Endodermal cell (in vitro differentiated cells): ENCODE data around the gene CEP170. TPM values are rescaled to one million over a fixed set of nuclear protein-coding genes. Genes with fewer than 3 reads are reported as not detected.

ENCODE experiments used
- DNase-seq: peaks from one replicate; pipeline ENCODE4 v3.0.0-alpha.2; 2017
- H3K27ac ChIP-seq: 2 replicates; pipeline ENCODE4 v1.5.1; 2013; ENCODE audit warnings: mild to moderate bottlenecking, low read depth, low read length, moderate library complexity
- H3K27me3 ChIP-seq: 2 replicates; pipeline ENCODE4 v1.6.1; 2013; ENCODE audit warnings: mild to moderate bottlenecking, low read length, moderate library complexity; ENCODE audit not compliant: insufficient read depth, control insufficient read depth, poor library complexity, severe bottlenecking
- H3K36me3 ChIP-seq: 2 replicates; pipeline ENCODE4 v1.7.0; 2013; ENCODE audit warnings: mild to moderate bottlenecking, low read length, moderate library complexity; ENCODE audit not compliant: control insufficient read depth, insufficient read depth
- H3K4me1 ChIP-seq: one replicate; pipeline ENCODE4 v1.7.0; 2013; ENCODE audit warnings: low read length; ENCODE audit not compliant: control insufficient read depth, insufficient read depth
- H3K4me3 ChIP-seq: 2 replicates; pipeline ENCODE4 v1.5.1; 2013; ENCODE audit warnings: mild to moderate bottlenecking, low read length, moderate library complexity
- H3K9ac ChIP-seq: 2 replicates; pipeline ENCODE4 v1.6.1; 2013; ENCODE audit warnings: mild to moderate bottlenecking, low read length, moderate library complexity; ENCODE audit not compliant: poor library complexity, severe bottlenecking; ENCODE audit errors: extremely low read depth
- H3K9me3 ChIP-seq: 2 replicates; pipeline ENCODE4 v1.6.1; 2013; ENCODE audit warnings: mild to moderate bottlenecking, low read length, moderate library complexity; ENCODE audit not compliant: control insufficient read depth
- H3K27ac Mint-ChIP-seq: 2 replicates; pipeline ENCODE4 v1.8.0; 2020; ENCODE audit warnings: mixed read lengths
- H3K27me3 Mint-ChIP-seq: 2 replicates; pipeline ENCODE4 v1.8.0; 2021; ENCODE audit warnings: mild to moderate bottlenecking, mixed read lengths; ENCODE audit not compliant: insufficient read depth
- H3K36me3 Mint-ChIP-seq: 2 replicates; pipeline ENCODE4 v1.8.0; 2020; ENCODE audit warnings: low read depth, mixed read lengths
- H3K4me1 Mint-ChIP-seq: 2 replicates; pipeline ENCODE4 v1.8.0; 2020; ENCODE audit warnings: mixed read lengths
- H3K4me3 Mint-ChIP-seq: 2 replicates; pipeline ENCODE4 v1.8.0; 2020; ENCODE audit warnings: mild to moderate bottlenecking, moderate library complexity, mixed read lengths
- H3K9me3 Mint-ChIP-seq: 2 replicates; pipeline ENCODE4 v1.8.0; 2020; ENCODE audit warnings: mild to moderate bottlenecking, mixed read lengths
- CTCF ChIP-seq: fragments of 200-600 bp; sonication (generic); conservative IDR thresholded peaks from 2 replicates; pipeline ENCODE4 v1.5.0; 2021; ENCODE audit warnings: antibody characterized with exemption, mild to moderate bottlenecking
- WGBS, 2 experiments: methylation state at CpG; one replicate each; pipeline versions ENCODE4 v1.1.5 to v1.1.7; 2013; ENCODE audit warnings: missing lambda C conversion rate in 2 of 2, mixed read lengths in 1 of 2; ENCODE audit not compliant: insufficient coverage in 1 of 2, insufficient read length in 1 of 2; 5-methylcytosine and 5-hydroxymethylcytosine counted together
- total RNA-seq, 2 donors: library from RNA; stranded (reverse); fragmentation: NEBNext Ultra II Directional in 1 of 2; extraction: Animal tissue kit (Norgen Biotek cat#: 25700) in 1 of 2; gene quantifications; 2 replicates in 1 of 2; 3 replicates in 1 of 2; pipeline ENCODE4 v1.2.1, GENCODE V29; 2021

The CEP170 gene
- total RNA-seq, 2 donors from 2014 or later = 85.7 to 99.8 TPM

- peaks cover 49% of the 10 kb centered on the region for H3K36me3 Mint-ChIP-seq
- no peaks in the 10 kb centered on the region for H3K27me3 Mint-ChIP-seq
- no peak for TF ChIP-seq CTCF
- 90 to 97% methylated on average over 2 of the region's 2 CpGs for WGBS, 2 experiments
- DNase-seq = no peak
- H3K4me1 ChIP-seq = no peaks in the 10 kb centered on the region
- no peak overlapping the region for H3K4me3 ChIP-seq
- H3K4me1 Mint-ChIP-seq = no peaks in the 10 kb centered on the region
- no peaks in the 10 kb centered on the region for H3K27me3 ChIP-seq
- H3K9me3 ChIP-seq = peaks cover 39% of the 10 kb centered on the region
- H3K9me3 Mint-ChIP-seq = peaks cover 34% of the 10 kb centered on the region
- no peak overlapping the region for H3K27ac ChIP-seq
- H3K27ac Mint-ChIP-seq = no peak overlapping the region
- H3K36me3 ChIP-seq = peaks cover 51% of the 10 kb centered on the region
- H3K9ac ChIP-seq = no peak overlapping the region
- no peak overlapping the region for H3K4me3 Mint-ChIP-seq
These were observed 27.5 kb downstream of the CEP170 start for GRCh38 chr1:243227622-243228021.

GRCh38 chr1:243218059-243218458 lies 37.0 kb downstream of the CEP170 start:
- Mint-ChIP-seq H3K4me3 (no peak overlapping the region), H3K36me3 (peaks cover 79% of the 10 kb centered on the region), H3K9me3 (peaks cover 20% of the 10 kb centered on the region), H3K27me3 (no peaks in the 10 kb centered on the region), H3K4me1 (peaks cover 6% of the 10 kb centered on the region), H3K27ac (no peak overlapping the region)
- H3K36me3 ChIP-seq = peaks cover 70% of the 10 kb centered on the region
- no peak for TF ChIP-seq CTCF
- H3K4me1 ChIP-seq = no peaks in the 10 kb centered on the region
- H3K9ac ChIP-seq = no peak overlapping the region
- no peak overlapping the region for H3K27ac ChIP-seq
- H3K4me3 ChIP-seq = no peak overlapping the region
- no peaks in the 10 kb centered on the region for H3K27me3 ChIP-seq
- DNase-seq = no peak
- H3K9me3 ChIP-seq = peaks cover 19% of the 10 kb centered on the region

GRCh38 chr1:243217349-243217748 lies 37.7 kb downstream of the CEP170 start:
- no peak overlapping the region for H3K4me3 Mint-ChIP-seq
- H3K27ac ChIP-seq = no peak overlapping the region
- 100% methylated on average over 2 of the region's 2 CpGs; no CpG with 5 or more reads in 1 of the 2 experiments for WGBS, 2 experiments

More at GRCh38 chr1:243217349-243217748, 37.7 kb downstream of the CEP170 start:
- H3K9me3 Mint-ChIP-seq = peaks cover 20% of the 10 kb centered on the region
- H3K36me3 ChIP-seq = peaks cover 70% of the 10 kb centered on the region
- no peaks in the 10 kb centered on the region for H3K27me3 Mint-ChIP-seq
- peaks cover 73% of the 10 kb centered on the region for H3K36me3 Mint-ChIP-seq
- H3K4me3 ChIP-seq = no peak overlapping the region
- peaks cover 6% of the 10 kb centered on the region for H3K4me1 Mint-ChIP-seq
- no peak overlapping the region for H3K27ac Mint-ChIP-seq
- DNase-seq = no peak
- TF ChIP-seq CTCF = no peak
- peaks cover 19% of the 10 kb centered on the region for H3K9me3 ChIP-seq
- H3K27me3 ChIP-seq = no peaks in the 10 kb centered on the region
- H3K4me1 ChIP-seq = no peaks in the 10 kb centered on the region
- no peak overlapping the region for H3K9ac ChIP-seq
